Activated B cell treated with CpG ODN at 0.5 μM for 24 hours (primary cell): Measurements from ENCODE around the gene NRG3. TPM values are rescaled to one million over a fixed set of nuclear protein-coding genes. Genes with fewer than 3 reads are reported as not detected.

Experiments used
- ATAC-seq: fragments of 200-7000 bp; cut with Tn5 transposase; one replicate; pipeline ENCODE4 v1.10.0; 2021; ENCODE audit warnings: low read depth, mild to moderate bottlenecking, moderate library complexity
- CTCF ChIA-PET: fragments of 350-600 bp; sonication (Branson Sonifier 250); formaldehyde crosslinking; loops from one replicate; lab custom pipeline; 2021; ENCODE audit warnings: antibody characterized with exemption; lab: Charles Lee
- POLR2A ChIA-PET: fragments of 350-600 bp; sonication (Branson Sonifier 250); formaldehyde crosslinking; loops from one replicate; lab custom pipeline; 2021; ENCODE audit warnings: antibody characterized with exemption; lab: Charles Lee
- DNase-seq: peaks from one replicate; pipeline ENCODE4 v3.0.0; 2022
- H3K27ac Mint-ChIP-seq: one replicate; pipeline ENCODE4 v1.8.0; 2020; ENCODE audit warnings: mixed read lengths
- H3K27me3 Mint-ChIP-seq: one replicate; pipeline ENCODE4 v1.8.0; 2021; ENCODE audit warnings: mixed read lengths
- H3K36me3 Mint-ChIP-seq: one replicate; pipeline ENCODE4 v1.8.0; 2021; ENCODE audit warnings: low read depth, mixed read lengths
- H3K4me1 Mint-ChIP-seq: one replicate; pipeline ENCODE4 v1.8.0; 2021; ENCODE audit warnings: mixed read lengths
- H3K4me3 Mint-ChIP-seq: one replicate; pipeline ENCODE4 v1.8.0; 2020; ENCODE audit warnings: mild to moderate bottlenecking, mixed read lengths
- H3K9me3 Mint-ChIP-seq: one replicate; pipeline ENCODE4 v1.8.0; 2020; ENCODE audit warnings: mixed read lengths
- CTCF ChIP-seq: fragments of 200-600 bp; IDR thresholded peaks from one replicate; pipeline ENCODE4 v1.8.0; 2022; ENCODE audit warnings: antibody characterized with exemption, mild to moderate bottlenecking
- intact Hi-C: fragments of 100-400 bp; cut with micrococcal nuclease; formaldehyde crosslinking; loops from one replicate; pipeline ENCODE4 v1.15.1; 2024
- total RNA-seq: library from RNA; stranded (reverse); gene quantifications from 2 replicates; pipeline ENCODE4 v1.2.3, GENCODE V29; 2022

NRG3 gene
- total RNA-seq, 1 donor from 2014 or later = not detected

- no peak overlapping the region for H3K4me3 Mint-ChIP-seq
- ATAC-seq (no peak), DNase-seq (no peak)
- H3K36me3 Mint-ChIP-seq = no peaks in the 10 kb centered on the region
- H3K4me1 Mint-ChIP-seq = no peaks in the 10 kb centered on the region
- POLR2A ChIA-PET = no interaction called here
- CTCF ChIA-PET = no interaction called here
- no peaks in the 10 kb centered on the region for H3K27me3 Mint-ChIP-seq
- intact Hi-C loops = no loop called here
- no peak overlapping the region for H3K27ac Mint-ChIP-seq
- peaks cover 4% of the 10 kb centered on the region for H3K9me3 Mint-ChIP-seq
- TF ChIP-seq CTCF = no peak
Observed at GRCh38 chr10:82722273-82722672, 847.3 kb downstream of the NRG3 start.

- POLR2A ChIA-PET = no interaction called here
- Mint-ChIP-seq H3K27ac (no peak overlapping the region), H3K4me1 (no peaks in the 10 kb centered on the region), H3K27me3 (no peaks in the 10 kb centered on the region), H3K9me3 (peaks cover 3% of the 10 kb centered on the region), H3K36me3 (no peaks in the 10 kb centered on the region), H3K4me3 (no peak overlapping the region)
- ATAC-seq (no peak), DNase-seq (no peak)
- CTCF ChIA-PET = no interaction called here
- intact Hi-C loops = no loop called here
- no peak for TF ChIP-seq CTCF
Observed at GRCh38 chr10:82736305-82736704, 861.3 kb downstream of the NRG3 start.

DNA sequence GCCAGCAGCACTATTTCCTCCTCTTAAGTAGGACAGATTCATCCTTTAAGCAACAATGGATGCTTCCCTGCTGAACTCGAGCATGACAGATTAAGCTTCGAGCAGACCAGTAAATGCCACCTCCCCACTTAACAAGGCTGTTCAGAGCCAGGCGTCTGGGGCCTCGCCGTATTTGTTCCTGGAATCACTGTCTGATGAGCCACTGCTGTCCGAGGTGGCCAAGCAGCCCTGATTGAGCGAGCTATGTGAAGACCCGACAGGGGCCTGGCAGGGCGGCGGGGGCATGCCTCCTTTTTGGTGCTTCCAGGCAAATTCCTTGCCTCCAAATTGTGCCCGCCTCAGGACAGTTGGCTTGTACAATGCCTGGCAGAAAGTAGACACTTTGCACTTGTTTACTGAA lies 862.6 kb downstream of the NRG3 start:
- no peak for ATAC-seq
- CTCF ChIA-PET = no interaction called here
- POLR2A ChIA-PET = no interaction called here

DNA sequence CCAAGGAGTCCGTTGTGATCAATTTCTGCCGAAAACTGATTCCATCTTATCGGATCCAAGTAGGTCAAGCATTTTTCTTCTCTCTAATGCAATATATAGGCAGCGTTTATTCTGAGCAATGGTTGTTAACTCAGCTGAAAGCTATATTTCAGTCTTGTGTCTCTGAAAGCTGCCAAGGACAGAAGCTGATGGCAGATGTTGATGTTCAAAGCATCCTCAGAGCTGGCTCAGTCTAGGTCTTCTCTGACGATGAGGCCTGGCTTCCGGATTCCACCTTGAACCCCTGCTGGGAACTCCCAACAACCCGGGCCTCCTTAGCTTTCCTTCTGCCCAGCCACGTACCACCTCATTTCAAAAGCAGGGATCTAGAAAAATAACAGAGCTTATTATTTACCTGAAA lies 863.6 kb downstream of the NRG3 start:
- POLR2A ChIA-PET = no interaction called here
- no peak for ATAC-seq
- Mint-ChIP-seq H3K36me3 (no peaks in the 10 kb centered on the region), H3K9me3 (peaks cover 3% of the 10 kb centered on the region), H3K27ac (no peak overlapping the region), H3K27me3 (no peaks in the 10 kb centered on the region), H3K4me3 (no peak overlapping the region), H3K4me1 (no peaks in the 10 kb centered on the region)
- no peak for TF ChIP-seq CTCF
- intact Hi-C loops = no loop called here
- DNase-seq = no peak
- CTCF ChIA-PET = no interaction called here

More for the DNA sequence above, 862.6 kb downstream of the NRG3 start:
- Mint-ChIP-seq H3K36me3 (no peaks in the 10 kb centered on the region), H3K27ac (no peak overlapping the region), H3K4me1 (no peaks in the 10 kb centered on the region), H3K27me3 (no peaks in the 10 kb centered on the region), H3K9me3 (peaks cover 3% of the 10 kb centered on the region), H3K4me3 (no peak overlapping the region)
- DNase-seq = no peak
- no peak for TF ChIP-seq CTCF
- intact Hi-C loops = no loop called here

- Mint-ChIP-seq H3K36me3 (no peaks in the 10 kb centered on the region), H3K27ac (no peak overlapping the region), H3K9me3 (no peaks in the 10 kb centered on the region), H3K4me1 (no peaks in the 10 kb centered on the region), H3K4me3 (no peak overlapping the region), H3K27me3 (no peaks in the 10 kb centered on the region)
- ChIA-PET POLR2A (no interaction called here), CTCF (no interaction called here)
- ATAC-seq (no peak), DNase-seq (no peak)
- TF ChIP-seq CTCF = no peak
- intact Hi-C loops = no loop called here
Observed at GRCh38 chr10:82742478-82742877, 867.5 kb downstream of the NRG3 start.
